ENCODE measurements around the gene TBC1D23. TPM values are rescaled to one million over a fixed set of nuclear protein-coding genes. Genes with fewer than 3 reads are reported as not detected.

TBC1D23 gene
- polyA plus RNA-seq, 1 of the 3 experiments (the other 2 are of a cell fraction): 6.7 TPM

DNA sequence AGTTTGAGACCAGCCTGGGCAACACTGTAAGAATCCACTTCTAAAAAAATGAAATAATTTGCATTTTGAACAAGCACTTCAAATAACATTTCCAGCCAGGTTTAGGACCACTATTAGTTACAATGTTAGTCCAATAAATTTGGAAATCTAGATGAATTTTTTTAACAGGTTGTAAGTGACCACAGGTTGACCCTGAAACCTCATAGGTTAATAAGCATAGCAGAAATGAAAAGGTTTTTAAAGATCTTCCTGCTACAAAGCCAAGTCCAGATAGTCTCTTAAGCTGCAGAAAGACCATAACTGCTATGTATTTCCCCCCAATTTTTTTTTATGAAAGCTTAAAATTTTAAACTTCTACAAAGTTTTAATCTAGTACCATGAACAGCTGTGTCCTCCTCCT lies 72.3 kb downstream of the TBC1D23 start:
- Histone ChIP-seq H3F3A (replicated peaks; ENCODE audit: insufficient read depth) (no peaks in the 10 kb centered on the region), H3K4me1 (ENCODE audit: control insufficient read depth in 1 of 2, insufficient read depth in 2 of 2, low read depth in 1 of 2, low read length in 1 of 2) (peaks cover 0 to 11% of the 10 kb centered on the region in 2 experiments; a peak in 1 of 4 replicates), H3K79me2 (ENCODE audit: insufficient read depth) (peaks cover 13% of the 10 kb centered on the region; the same call in 1 of the 2 replicates), H3K9me2 (no peaks in the 10 kb centered on the region), H3K27ac (ENCODE audit: low read depth in 2 of 2, low read length in 1 of 2) (no peak overlapping the region), H4K20me1 (ENCODE audit: insufficient read depth) (no peaks in the 10 kb centered on the region), H3K36me3 (replicated peaks in 1 of 2; ENCODE audit: control insufficient read depth in 1 of 2, insufficient read depth in 2 of 2, low read length in 1 of 2) (peaks cover 0 to 2% of the 10 kb centered on the region in 2 experiments), H3K4me3 (ENCODE audit: low read depth in 2 of 2, low read length in 1 of 2) (no peak overlapping the region), H3K9ac (no peak overlapping the region), H3K9me3 (no peaks in the 10 kb centered on the region), H3K27me3 (ENCODE audit: insufficient read depth) (no peaks in the 10 kb centered on the region), H2AFZ (ENCODE audit: low read depth) (no peak overlapping the region), H3K4me2 (no peak overlapping the region)
- TF ChIP-seq MAX (IDR thresholded peaks at IDR 0.05; ENCODE audit: low read depth) (no peak), FOSL2 (IDR thresholded peaks at IDR 0.05; ENCODE audit: borderline replicate concordance, low read depth) (no peak)
- CTCF ChIA-PET: interaction anchor here (0.9 to 3.5 kb wide), 3 partner anchors 10 to 193 kb away, joined by 3 to 18 read pairs (median 3); no protein-coding TSS in a partner anchor
- DNase-seq: no peak
- POLR2A ChIA-PET: no interaction called here

DNA sequence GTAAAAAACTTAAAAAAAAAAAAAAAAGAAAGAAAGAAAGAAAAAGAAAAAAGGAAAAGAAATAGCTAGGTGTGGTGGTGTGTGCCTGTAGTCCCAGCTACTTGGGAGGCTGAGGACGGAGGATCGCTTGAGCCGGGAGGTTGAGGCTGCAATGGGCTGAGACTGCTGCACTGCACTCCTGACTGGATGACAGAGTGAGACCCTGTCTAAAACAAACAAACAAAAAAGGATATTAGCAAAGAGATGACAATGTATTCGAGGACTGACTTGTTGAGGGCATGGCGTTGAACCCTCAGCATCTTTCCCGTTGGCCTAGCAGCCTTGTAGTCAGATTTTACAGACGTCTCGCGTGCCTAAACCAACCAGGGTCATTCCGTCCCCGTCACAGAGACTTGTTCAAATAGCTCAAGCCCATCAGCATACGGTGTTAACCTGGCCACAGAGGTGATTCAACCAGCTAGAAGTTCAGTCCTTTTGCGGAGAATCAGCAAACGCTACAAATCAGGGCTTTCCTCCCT lies 73.2 kb downstream of the TBC1D23 start:
- peak overlapping the region; percentile 66 to 79 for H3K4me3 ChIP-seq (ENCODE audit: low read depth in 2 of 2, low read length in 1 of 2)
- no peaks in the 10 kb centered on the region for H3F3A ChIP-seq (replicated peaks; ENCODE audit: insufficient read depth)
- peaks cover 0 to 11% of the 10 kb centered on the region in 2 experiments; a peak in 1 of 4 replicates for H3K4me1 ChIP-seq (ENCODE audit: control insufficient read depth in 1 of 2, insufficient read depth in 2 of 2, low read depth in 1 of 2, low read length in 1 of 2)
- H2AFZ ChIP-seq (ENCODE audit: low read depth): peak overlapping the region; percentile 98
- H3K27me3 ChIP-seq (ENCODE audit: insufficient read depth): no peaks in the 10 kb centered on the region
- peak overlapping the region; percentile 82 for H3K4me2 ChIP-seq
- peak overlapping the region; percentile 23 to 62; a peak in 2 of 4 replicates for H3K27ac ChIP-seq (ENCODE audit: low read depth in 2 of 2, low read length in 1 of 2)
- H3K9me3 ChIP-seq: no peaks in the 10 kb centered on the region
- peaks cover 20% of the 10 kb centered on the region; the same call in 1 of the 2 replicates for H3K79me2 ChIP-seq (ENCODE audit: insufficient read depth)
- no peaks in the 10 kb centered on the region for H3K9me2 ChIP-seq
- H4K20me1 ChIP-seq (ENCODE audit: insufficient read depth): no peaks in the 10 kb centered on the region
- no peak for DNase-seq
- ChIA-PET CTCF (interaction anchor here (1.0 to 3.5 kb wide), 4 partner anchors 12 to 266 kb away, joined by 3 to 18 read pairs (median 4); no protein-coding TSS in a partner anchor), POLR2A (interaction anchor here (0.6 to 2.0 kb wide), 3 partner anchors 12 to 73 kb away, joined by 3 to 5 read pairs (median 3); partner anchors contain the start of genes LNP1, TBC1D23 and TOMM70)
- H3K36me3 ChIP-seq (replicated peaks in 1 of 2; ENCODE audit: control insufficient read depth in 1 of 2, insufficient read depth in 2 of 2, low read length in 1 of 2): peaks cover 8% of the 10 kb centered on the region in 2 experiments
- WGBS (ENCODE audit: low lambda C conversion rate): 57% methylated on average over 14 of the region's 14 CpGs
- H3K9ac ChIP-seq: peak overlapping the region; percentile 68
- TF ChIP-seq FOXJ3 (CRISPR knock-in tag; IDR thresholded peaks at IDR 0.05): no peak
- no peak for TF ChIP-seq FOXM1 (IDR thresholded peaks at IDR 0.05; ENCODE audit: low read depth)
- TF ChIP-seq SMC3 (IDR thresholded peaks at IDR 0.05; ENCODE audit: low read depth, low read length): no peak
- TF ChIP-seq TAF1 (IDR thresholded peaks at IDR 0.05; ENCODE audit: borderline replicate concordance, low read depth, low read length): no peak

GRCh38 chr3:100334488-100335351 lies 73.9 kb downstream of the TBC1D23 start, which contains the start of gene NIT2:
TSS of gene NIT2 (plus strand) at chr3:100334757. CDS start at chr3:100334792, 35 bp downstream.
- H4K20me1 ChIP-seq (ENCODE audit: insufficient read depth): no peaks in the 10 kb centered on the region
- ChIA-PET CTCF (interaction anchor here (0.7 to 3.5 kb wide), 6 partner anchors 12 to 501 kb away, joined by 3 to 18 read pairs (median 4); no protein-coding TSS in a partner anchor), POLR2A (interaction anchor here (0.6 to 2.0 kb wide), 3 partner anchors 12 to 74 kb away, joined by 3 to 5 read pairs (median 3); partner anchors contain the start of genes LNP1, TBC1D23 and TOMM70)
- peak within 1 kb of the TSS; percentile 66 to 79 for H3K4me3 ChIP-seq (ENCODE audit: low read depth in 2 of 2, low read length in 1 of 2)
- no peaks in the 10 kb centered on the region for H3K9me2 ChIP-seq
- no peaks in the 10 kb centered on the region for H3F3A ChIP-seq (replicated peaks; ENCODE audit: insufficient read depth)
- H3K4me2 ChIP-seq: peak within 1 kb of the TSS; percentile 82
- H2AFZ ChIP-seq (ENCODE audit: low read depth): peak within 1 kb of the TSS; percentile 98
- H3K4me1 ChIP-seq (ENCODE audit: control insufficient read depth in 1 of 2, insufficient read depth in 2 of 2, low read depth in 1 of 2, low read length in 1 of 2): peaks cover 0 to 11% of the 10 kb centered on the region in 2 experiments; a peak in 1 of 4 replicates
- WGBS (ENCODE audit: low lambda C conversion rate): 1% methylated on average over 35 of the region's 77 CpGs
- peak; percentile 73 for TF ChIP-seq MAX (IDR thresholded peaks at IDR 0.05; ENCODE audit: low read depth)
- TF ChIP-seq, protein P1, sequence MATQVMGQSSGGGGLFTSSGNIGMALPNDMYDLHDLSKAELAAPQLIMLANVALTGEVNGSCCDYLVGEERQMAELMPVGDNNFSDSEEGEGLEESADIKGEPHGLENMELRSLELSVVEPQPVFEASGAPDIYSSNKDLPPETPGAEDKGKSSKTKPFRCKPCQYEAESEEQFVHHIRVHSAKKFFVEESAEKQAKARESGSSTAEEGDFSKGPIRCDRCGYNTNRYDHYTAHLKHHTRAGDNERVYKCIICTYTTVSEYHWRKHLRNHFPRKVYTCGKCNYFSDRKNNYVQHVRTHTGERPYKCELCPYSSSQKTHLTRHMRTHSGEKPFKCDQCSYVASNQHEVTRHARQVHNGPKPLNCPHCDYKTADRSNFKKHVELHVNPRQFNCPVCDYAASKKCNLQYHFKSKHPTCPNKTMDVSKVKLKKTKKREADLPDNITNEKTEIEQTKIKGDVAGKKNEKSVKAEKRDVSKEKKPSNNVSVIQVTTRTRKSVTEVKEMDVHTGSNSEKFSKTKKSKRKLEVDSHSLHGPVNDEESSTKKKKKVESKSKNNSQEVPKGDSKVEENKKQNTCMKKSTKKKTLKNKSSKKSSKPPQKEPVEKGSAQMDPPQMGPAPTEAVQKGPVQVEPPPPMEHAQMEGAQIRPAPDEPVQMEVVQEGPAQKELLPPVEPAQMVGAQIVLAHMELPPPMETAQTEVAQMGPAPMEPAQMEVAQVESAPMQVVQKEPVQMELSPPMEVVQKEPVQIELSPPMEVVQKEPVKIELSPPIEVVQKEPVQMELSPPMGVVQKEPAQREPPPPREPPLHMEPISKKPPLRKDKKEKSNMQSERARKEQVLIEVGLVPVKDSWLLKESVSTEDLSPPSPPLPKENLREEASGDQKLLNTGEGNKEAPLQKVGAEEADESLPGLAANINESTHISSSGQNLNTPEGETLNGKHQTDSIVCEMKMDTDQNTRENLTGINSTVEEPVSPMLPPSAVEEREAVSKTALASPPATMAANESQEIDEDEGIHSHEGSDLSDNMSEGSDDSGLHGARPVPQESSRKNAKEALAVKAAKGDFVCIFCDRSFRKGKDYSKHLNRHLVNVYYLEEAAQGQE (IDR thresholded peaks at IDR 0.05; ENCODE audit: low read depth, low read length): 0 out of 2 replicates have a peak, but pooled peaks have one; percentile 8
- no peak for TF ChIP-seq NRF1 (IDR thresholded peaks at IDR 0.05; ENCODE audit: low read depth, low read length)
- peak; percentile 86 for TF ChIP-seq MXI1 (IDR thresholded peaks at IDR 0.05; ENCODE audit: low read depth, low read length)
- peak; percentile 11 for TF ChIP-seq CHD2 (IDR thresholded peaks at IDR 0.05; ENCODE audit: low read length, partially characterized antibody)
- no peak for TF ChIP-seq SMC3 (IDR thresholded peaks at IDR 0.05; ENCODE audit: low read depth, low read length)
- peak; percentile 70 for TF ChIP-seq POLR2AphosphoS5 (IDR thresholded peaks at IDR 0.05; ENCODE audit: low read depth, low read length)
- TF ChIP-seq FOSL2 (IDR thresholded peaks at IDR 0.05; ENCODE audit: borderline replicate concordance, low read depth): no peak
- 0 out of 2 replicates have a peak, but pooled peaks have one; percentile 26 for TF ChIP-seq SIN3A (IDR thresholded peaks at IDR 0.05; ENCODE audit: borderline replicate concordance, low read depth, low read length)
- H3K36me3 ChIP-seq (replicated peaks in 1 of 2; ENCODE audit: control insufficient read depth in 1 of 2, insufficient read depth in 2 of 2, low read length in 1 of 2): peaks cover 15% of the 10 kb centered on the region in 2 experiments
- peak within 1 kb of the TSS; percentile 68 for H3K9ac ChIP-seq
- H3K27me3 ChIP-seq (ENCODE audit: insufficient read depth): no peaks in the 10 kb centered on the region
- H3K27ac ChIP-seq (ENCODE audit: low read depth in 2 of 2, low read length in 1 of 2): peak within 1 kb of the TSS; percentile 23 to 62; a peak in 2 of 4 replicates
- peaks cover 20% of the 10 kb centered on the region; the same call in 1 of the 2 replicates for H3K79me2 ChIP-seq (ENCODE audit: insufficient read depth)
- H3K9me3 ChIP-seq: no peaks in the 10 kb centered on the region
- DNase-seq: peak; percentile 96
